Lung (tissue), 12 donors: ENCODE data around the gene TUBB. TPM values are rescaled to one million over a fixed set of nuclear protein-coding genes. Genes with fewer than 3 reads are reported as not detected.
A peak's percentile ranks its signal among the peaks of the same experiment; 100 is the strongest.

Experiments
- ATAC-seq: fragments of 200-7000 bp; cut with Tn5 transposase; one replicate; pipeline ENCODE4 v1.9.1; 2020; ENCODE audit warnings: moderate number of reproducible peaks; ENCODE audit not compliant: insufficient read depth, low FRiP score
- DNase-seq, 3 donors: peaks; one replicate each; pipeline ENCODE4 v3.0.0-alpha.2; 2013 to 2017
- H3K27ac ChIP-seq, 2 donors: one replicate each; pipeline ENCODE4 v1.5.1; 2013; ENCODE audit warnings: mild to moderate bottlenecking in 2 of 2, moderate library complexity in 2 of 2, control low read depth in 1 of 2, inconsistent platforms in 1 of 2, low read depth in 1 of 2, low read length in 1 of 2
- H3K27me3 ChIP-seq, 3 donors: one replicate each; pipeline ENCODE4 v1.5.1; 2013; ENCODE audit warnings: low read length in 2 of 3; ENCODE audit not compliant: control insufficient read depth in 3 of 3, insufficient read depth in 3 of 3
- H3K36me3 ChIP-seq, 4 donors: one replicate each; pipeline ENCODE4 v1.5.1; 2013; ENCODE audit warnings: low read length in 4 of 4, mild to moderate bottlenecking in 1 of 4, moderate library complexity in 1 of 4; ENCODE audit not compliant: control insufficient read depth in 4 of 4, insufficient read depth in 4 of 4
- H3K4me1 ChIP-seq, 5 donors: one replicate each; pipeline ENCODE4 v1.5.1; 2013; ENCODE audit warnings: low read length in 5 of 5, mild to moderate bottlenecking in 2 of 5, moderate library complexity in 1 of 5; ENCODE audit not compliant: control insufficient read depth in 5 of 5, insufficient read depth in 5 of 5
- H3K4me3 ChIP-seq: one replicate; pipeline ENCODE4 v1.5.1; 2013; ENCODE audit warnings: mild to moderate bottlenecking, control low read depth, moderate library complexity
- H3K9ac ChIP-seq, 2 donors: one replicate each; pipeline ENCODE4 v1.5.1; 2013; ENCODE audit warnings: low read length in 2 of 2, control low read depth in 1 of 2; ENCODE audit not compliant: insufficient read depth in 1 of 2
- H3K9me3 ChIP-seq, 4 donors: one replicate each; pipeline ENCODE4 v1.5.1; 2013; ENCODE audit warnings: low read length in 3 of 4, mild to moderate bottlenecking in 1 of 4, moderate library complexity in 1 of 4; ENCODE audit not compliant: control insufficient read depth in 4 of 4, insufficient read depth in 3 of 4
- WGBS, 2 donors: extraction: QIAGEN DNeasy Blood & Tissue Kit; methylation state at CpG; one replicate each; pipeline ENCODE4 v1.1.7; 2013; 5-methylcytosine and 5-hydroxymethylcytosine counted together
- polyA plus RNA-seq, 2 donors: library from polyadenylated mRNA; stranded (reverse); fragments of 200-250 nt; gene quantifications; one replicate each; pipeline ENCODE4 v1.2.1, GENCODE V29; 2013
- total RNA-seq, 2 donors: library from RNA; depleted of rRNA in 1 of 2; stranded (reverse); fragments of >200 nt in 1 of 2; gene quantifications; one replicate each; pipeline ENCODE4 v1.2.1, GENCODE V29; 2014 to 2021
- TF ChIP-seq, protein P1 (sequence below): IDR thresholded peaks from 2 replicates; pipeline ENCODE4 v1.5.1; 2012; ENCODE audit warnings: mild to moderate bottlenecking; ENCODE audit errors: control extremely low read depth, extremely low read depth
- donor health status: control.
- donor health status: control.
- donor health status: Bipolar disorder and iron deficiency.
- donor health status: healthy.
- donor health status: DM: yes; HTN: yes; CAD: no.

Gene TUBB
- total and polyA plus RNA-seq, 4 donors: 171 to 403 (median 297) TPM

DNA sequence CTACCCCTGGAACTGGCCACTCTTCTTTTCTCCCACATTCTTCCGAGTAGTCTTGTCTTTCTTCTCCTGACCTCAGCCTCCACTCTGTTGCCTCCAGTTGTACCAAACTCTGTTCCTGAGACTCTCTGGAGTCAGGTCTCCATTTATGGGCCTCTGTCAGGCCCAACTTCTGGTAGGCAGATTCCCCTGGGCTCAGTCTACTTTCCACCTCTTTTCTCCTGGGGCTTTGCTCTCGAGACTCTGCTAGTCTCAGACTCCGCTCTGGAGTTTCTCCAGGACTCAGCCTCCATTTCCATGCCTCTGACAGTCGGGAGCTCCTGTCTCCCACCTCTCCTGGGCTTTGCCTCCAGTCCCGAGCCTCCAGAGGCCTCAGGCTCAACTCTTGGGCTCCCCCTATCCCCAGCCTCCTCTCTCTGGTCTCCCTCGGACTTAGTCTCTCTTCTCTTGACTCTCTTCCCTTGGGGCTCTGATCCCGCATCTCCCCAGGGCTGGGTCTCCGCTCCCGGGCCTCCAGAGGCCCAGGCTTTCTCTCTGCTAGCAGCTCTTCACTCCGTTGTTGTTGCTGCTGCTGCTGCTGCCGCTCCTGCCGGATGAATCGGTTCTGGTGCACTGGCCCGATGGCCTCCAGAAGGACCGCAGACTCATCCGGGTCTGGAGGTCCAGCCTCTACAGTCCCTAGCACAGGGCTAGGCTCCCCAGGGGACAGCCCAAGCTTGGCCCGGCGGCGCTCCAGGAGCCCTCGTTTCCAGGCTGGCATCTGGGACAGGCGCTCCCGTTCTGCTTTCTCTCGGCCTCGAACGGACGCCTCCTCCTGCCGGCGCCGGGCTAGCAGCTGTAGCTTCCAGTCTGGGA, 34.8 kb upstream of the TUBB start:
- Histone ChIP-seq H3K27me3 (no peaks in the 10 kb centered on the region), H3K4me1 (peaks cover 0 to 74% (median 19%) of the 10 kb centered on the region in 5 donors), H3K9ac (peak overlapping the region in 1 of 2 donors; percentile 47), H3K36me3 (peaks cover 0 to 14% (median 4%) of the 10 kb centered on the region in 4 donors), H3K4me3 (peak overlapping the region; percentile 66), H3K9me3 (no peaks in the 10 kb centered on the region), H3K27ac (peak overlapping the region; percentile 90 to 95)
- ATAC-seq (no peak), DNase-seq (no peak)
- TF ChIP-seq, protein P1, sequence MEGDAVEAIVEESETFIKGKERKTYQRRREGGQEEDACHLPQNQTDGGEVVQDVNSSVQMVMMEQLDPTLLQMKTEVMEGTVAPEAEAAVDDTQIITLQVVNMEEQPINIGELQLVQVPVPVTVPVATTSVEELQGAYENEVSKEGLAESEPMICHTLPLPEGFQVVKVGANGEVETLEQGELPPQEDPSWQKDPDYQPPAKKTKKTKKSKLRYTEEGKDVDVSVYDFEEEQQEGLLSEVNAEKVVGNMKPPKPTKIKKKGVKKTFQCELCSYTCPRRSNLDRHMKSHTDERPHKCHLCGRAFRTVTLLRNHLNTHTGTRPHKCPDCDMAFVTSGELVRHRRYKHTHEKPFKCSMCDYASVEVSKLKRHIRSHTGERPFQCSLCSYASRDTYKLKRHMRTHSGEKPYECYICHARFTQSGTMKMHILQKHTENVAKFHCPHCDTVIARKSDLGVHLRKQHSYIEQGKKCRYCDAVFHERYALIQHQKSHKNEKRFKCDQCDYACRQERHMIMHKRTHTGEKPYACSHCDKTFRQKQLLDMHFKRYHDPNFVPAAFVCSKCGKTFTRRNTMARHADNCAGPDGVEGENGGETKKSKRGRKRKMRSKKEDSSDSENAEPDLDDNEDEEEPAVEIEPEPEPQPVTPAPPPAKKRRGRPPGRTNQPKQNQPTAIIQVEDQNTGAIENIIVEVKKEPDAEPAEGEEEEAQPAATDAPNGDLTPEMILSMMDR: no peak
- 32 to 36% methylated on average over 29 of the region's 29 CpGs for WGBS, 2 donors

DNA sequence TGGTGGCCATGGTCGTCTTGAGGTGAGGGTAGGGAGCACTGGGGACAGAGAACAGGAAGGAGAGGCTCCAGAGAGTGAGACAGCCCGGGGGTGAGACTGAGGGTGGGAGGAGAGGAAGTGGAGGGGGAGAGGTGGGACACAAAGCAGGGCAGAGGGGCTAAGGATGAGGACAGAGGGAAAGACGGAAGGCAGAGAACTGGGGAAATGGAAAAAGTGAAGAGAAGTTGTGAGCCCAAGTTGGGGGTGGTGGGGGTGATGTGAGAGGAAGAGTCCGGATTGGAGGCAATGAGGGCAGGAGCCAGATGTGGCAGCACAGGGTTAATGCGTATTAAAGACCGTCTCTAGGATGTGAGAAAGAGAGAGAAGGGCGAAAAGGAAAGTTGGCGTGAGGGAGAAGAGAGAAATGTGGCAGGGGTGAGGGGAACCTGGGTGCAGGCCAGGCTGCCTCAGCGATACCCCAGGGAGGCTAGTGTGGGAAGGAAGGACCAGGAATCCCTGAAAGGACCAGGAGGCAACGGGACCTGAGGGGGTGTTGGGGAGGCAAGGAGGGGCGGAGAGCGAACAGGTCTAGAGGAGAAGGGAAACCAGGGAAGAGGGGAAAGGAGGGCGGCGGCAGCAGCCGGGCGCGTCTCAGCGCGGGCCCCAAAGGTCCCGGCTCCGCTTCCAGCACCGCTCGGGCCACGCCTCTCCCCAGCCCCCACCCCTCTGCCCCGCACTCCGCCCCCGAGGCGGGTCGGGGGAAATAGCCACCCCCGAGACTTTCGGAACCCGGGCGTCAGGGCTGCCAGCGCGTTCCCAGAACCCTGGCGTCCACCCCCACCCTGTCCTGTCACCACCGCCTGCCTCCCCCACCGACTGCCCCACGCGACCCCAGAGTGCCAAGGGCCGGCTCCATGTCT, 33.9 kb upstream of the TUBB start, which contains the start of gene PPP1R18:
TSS of gene PPP1R18 (minus strand) at position 637 of the 899 bp plus-strand sequence. CDS start at position 10, 627 bp downstream.
- ATAC-seq (peak; percentile 52), DNase-seq (peak in 2 of 3 donors; percentile 79 to 80)
- WGBS, 2 donors: 1 to 3% methylated on average over 29 to 40 of the region's 41 CpGs
- peaks cover 0 to 78% (median 20%) of the 10 kb centered on the region in 5 donors for H3K4me1 ChIP-seq
- H3K9me3 ChIP-seq: no peaks in the 10 kb centered on the region
- H3K4me3 ChIP-seq: peak within 1 kb of the TSS; percentile 66
- no peaks in the 10 kb centered on the region for H3K27me3 ChIP-seq
- peak within 1 kb of the TSS; percentile 95 to 98 for H3K27ac ChIP-seq
- TF ChIP-seq, protein P1: no peak
- H3K9ac ChIP-seq: peak within 1 kb of the TSS in 1 of 2 donors; percentile 60
- H3K36me3 ChIP-seq: peaks cover 0 to 13% (median 2%) of the 10 kb centered on the region in 4 donors

DNA sequence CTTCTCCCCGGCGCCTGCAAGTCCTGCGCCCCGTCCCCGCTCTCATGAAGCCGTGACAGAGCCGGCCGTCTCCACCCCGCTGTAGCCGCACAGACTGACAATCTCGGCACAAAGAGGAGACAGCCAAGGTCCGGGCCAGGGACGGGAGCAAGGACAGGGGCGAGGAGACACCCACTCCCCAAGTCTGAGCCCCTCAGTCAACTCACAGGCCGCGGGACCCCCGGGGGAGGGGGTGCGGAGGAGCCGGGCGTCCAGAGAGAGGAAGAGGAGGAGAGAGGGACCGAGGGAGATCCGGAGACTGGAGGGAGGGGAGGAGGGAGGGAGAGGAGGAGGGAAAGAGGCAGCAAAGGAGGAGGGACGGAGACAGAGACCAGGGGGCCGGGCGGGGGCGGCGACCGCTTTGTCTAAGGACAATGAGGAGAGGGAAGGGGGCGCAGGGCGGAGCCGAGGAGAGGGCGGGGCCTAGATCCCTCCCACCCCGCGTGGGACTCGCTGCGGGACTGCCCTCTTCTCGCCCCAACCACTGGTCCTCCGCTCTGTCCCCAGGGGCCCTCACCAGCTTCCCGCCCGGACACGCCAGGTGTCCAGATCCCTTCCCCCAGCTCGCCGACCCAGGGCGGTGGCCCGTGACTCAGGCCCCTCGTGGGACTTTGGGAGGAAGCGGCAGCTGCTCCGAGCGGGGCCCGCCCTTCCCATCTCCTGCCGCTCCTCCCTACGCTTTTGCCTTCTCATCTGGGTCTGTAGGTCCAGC, 33.1 kb upstream of the TUBB start:
- H3K4me1 ChIP-seq: peaks cover 0 to 76% (median 25%) of the 10 kb centered on the region in 5 donors
- 1% methylated on average over 47 to 52 of the region's 52 CpGs for WGBS, 2 donors

More for the DNA sequence above, 33.1 kb upstream of the TUBB start:
- H3K9me3 ChIP-seq: no peaks in the 10 kb centered on the region
- TF ChIP-seq, protein P1: no peak
- DNase-seq (peak; percentile 94 to 98 (median 95)), ATAC-seq (peak; percentile 63)
- H3K27ac ChIP-seq: peak overlapping the region; percentile 95 to 98
- H3K4me3 ChIP-seq: peak overlapping the region; percentile 66
- no peaks in the 10 kb centered on the region for H3K27me3 ChIP-seq
- peak overlapping the region in 1 of 2 donors; percentile 60 for H3K9ac ChIP-seq
- H3K36me3 ChIP-seq: peaks cover 0 to 13% (median 2%) of the 10 kb centered on the region in 4 donors
